ENCODE results near the gene GMPPA.

The GMPPA gene

DNA sequence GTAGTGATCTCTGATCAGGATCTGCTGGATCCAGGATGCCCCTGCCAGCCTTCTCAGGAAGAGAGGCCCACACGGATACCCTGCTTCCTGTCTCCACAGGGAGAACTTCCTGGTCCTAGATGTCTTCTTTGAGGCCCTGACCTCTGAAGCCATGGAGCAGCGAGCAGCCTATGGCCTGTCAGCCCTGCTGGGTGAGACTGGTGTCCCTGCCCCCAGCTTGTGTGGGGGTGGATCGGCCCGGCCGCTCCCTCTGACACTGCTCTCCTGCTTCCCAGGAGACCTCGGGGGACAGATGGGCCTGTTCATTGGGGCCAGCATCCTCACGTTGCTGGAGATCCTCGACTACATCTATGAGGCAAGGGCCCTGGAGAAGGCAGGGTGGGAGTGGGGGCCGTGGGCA, 38.3 kb downstream of the GMPPA start:
- no peak overlapping the region for H3K4me3 ChIP-seq (ENCODE audit: low read depth, low read length)
- DNase-seq (ENCODE audit: low read depth) = no peak
- TF ChIP-seq, protein P1, sequence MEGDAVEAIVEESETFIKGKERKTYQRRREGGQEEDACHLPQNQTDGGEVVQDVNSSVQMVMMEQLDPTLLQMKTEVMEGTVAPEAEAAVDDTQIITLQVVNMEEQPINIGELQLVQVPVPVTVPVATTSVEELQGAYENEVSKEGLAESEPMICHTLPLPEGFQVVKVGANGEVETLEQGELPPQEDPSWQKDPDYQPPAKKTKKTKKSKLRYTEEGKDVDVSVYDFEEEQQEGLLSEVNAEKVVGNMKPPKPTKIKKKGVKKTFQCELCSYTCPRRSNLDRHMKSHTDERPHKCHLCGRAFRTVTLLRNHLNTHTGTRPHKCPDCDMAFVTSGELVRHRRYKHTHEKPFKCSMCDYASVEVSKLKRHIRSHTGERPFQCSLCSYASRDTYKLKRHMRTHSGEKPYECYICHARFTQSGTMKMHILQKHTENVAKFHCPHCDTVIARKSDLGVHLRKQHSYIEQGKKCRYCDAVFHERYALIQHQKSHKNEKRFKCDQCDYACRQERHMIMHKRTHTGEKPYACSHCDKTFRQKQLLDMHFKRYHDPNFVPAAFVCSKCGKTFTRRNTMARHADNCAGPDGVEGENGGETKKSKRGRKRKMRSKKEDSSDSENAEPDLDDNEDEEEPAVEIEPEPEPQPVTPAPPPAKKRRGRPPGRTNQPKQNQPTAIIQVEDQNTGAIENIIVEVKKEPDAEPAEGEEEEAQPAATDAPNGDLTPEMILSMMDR (IDR thresholded peaks at IDR 0.05; ENCODE audit: insufficient read depth, low read depth, low read length, missing control alignments) = no peak

DNA sequence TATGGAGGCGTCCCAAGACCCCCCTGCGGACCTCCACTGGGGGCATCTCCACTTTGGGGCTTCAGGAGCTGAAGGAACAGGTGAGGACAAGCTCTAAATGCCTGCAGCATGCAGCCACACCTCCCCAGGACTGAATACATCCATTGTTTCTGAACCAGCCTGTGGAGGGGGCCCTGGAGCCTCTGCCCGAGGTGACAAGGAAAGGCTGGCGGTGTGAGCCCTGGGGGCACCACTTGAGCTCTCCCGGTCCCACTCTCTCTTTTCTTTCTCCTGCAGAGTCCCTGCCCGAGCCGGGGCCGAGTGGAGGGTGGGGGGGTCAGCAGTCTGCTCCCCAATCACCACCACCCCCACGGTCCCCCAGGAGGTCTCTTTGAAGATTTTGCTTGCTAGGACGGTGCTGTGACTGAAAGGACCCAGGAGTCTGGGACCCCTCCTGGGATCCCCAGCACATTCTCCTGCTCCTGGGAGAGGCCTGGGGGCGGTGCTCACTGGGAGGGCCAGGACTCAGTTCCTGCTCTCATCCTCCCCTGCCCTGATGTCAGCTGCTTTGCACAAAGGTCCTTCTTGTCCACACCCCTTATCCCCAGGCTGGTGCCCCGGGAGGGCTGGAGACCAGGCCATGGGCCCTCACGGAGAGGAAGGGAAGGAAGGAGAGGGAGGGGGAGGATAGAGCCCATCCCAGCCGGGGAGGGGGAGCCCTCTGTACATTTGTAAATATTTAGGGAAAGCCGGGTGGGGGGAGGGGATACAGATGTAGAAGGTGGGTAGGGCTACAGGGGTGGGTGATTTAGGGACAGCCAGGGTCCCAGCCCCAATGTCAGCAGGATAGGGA, 39.2 kb downstream of the GMPPA start:
- TF ChIP-seq, protein P1 (IDR thresholded peaks at IDR 0.05; ENCODE audit: insufficient read depth, low read depth, low read length, missing control alignments) = no peak
- DNase-seq (ENCODE audit: low read depth) = no peak
- no peak overlapping the region for H3K4me3 ChIP-seq (ENCODE audit: low read depth, low read length)

DNA sequence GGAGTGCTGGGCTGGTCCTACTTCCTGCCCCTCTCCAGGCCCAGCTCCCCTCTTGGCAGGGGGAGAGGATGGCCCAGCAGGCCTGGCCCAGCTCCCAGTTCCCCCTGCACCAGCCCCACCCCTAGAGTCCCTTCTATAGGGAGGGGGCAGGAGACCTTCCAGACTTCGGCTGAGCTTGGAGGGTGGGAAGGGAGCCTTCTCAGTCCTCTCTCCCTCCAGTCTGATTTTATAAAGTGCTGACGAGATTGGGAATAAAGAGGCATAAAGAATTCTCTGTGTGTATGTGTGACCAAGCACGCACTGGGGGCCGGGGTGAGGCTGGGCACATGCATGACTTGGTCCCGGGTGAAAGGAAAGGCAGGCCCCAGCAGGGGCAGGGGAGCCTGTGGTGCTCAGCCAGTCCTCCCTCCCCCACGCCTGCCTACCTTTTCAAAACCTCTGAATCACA, 39.8 kb downstream of the GMPPA start:
- H3K4me3 ChIP-seq (ENCODE audit: low read depth, low read length) = no peak overlapping the region
- no peak for DNase-seq (ENCODE audit: low read depth)
- TF ChIP-seq, protein P1 (IDR thresholded peaks at IDR 0.05; ENCODE audit: insufficient read depth, low read depth, low read length, missing control alignments) = no peak

DNA sequence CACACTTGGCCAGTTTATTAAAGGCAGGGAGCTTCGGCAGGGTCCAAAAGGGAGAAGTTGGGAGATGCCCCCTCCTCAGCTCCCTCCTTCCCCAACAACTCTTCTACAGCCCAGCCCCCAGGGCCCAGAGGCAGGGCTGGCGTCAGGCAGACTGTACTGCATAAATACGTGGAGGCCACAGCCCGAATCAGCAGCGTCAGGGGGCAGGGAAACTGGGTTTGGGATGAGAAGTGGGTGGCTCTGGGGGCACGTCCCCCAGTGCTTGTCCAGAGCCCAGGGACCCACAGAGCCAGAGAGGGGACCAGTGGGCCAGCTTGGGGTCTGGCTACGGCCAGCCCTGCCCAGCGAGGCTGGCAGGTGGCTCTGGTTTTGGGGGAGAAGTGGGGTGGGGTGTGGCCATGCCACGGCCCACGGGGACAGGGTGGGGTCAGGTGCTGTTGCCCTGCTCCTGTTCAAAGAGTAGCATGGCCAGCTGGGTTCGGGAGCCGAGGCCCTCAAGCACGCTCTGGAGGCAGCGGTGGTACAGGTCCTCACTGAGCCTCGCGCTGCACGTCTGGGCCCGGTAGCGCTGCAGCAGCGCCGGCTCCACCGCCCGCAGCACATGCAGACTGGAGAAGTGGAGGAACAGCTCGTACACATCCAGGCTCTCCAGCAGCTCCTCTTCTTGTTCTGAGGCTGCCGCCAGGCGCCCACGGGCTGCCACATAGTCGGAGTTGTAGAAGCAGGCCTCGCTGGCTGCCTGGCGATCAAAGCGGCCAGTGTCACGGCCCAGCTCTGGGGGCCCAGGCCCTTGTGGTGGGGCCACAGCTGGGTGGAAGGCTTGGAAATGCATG, 40.5 kb downstream of the GMPPA start:
- TF ChIP-seq, protein P1 (IDR thresholded peaks at IDR 0.05; ENCODE audit: insufficient read depth, low read depth, low read length, missing control alignments) = no peak
- H3K4me3 ChIP-seq (ENCODE audit: low read depth, low read length) = no peak overlapping the region
- no peak for DNase-seq (ENCODE audit: low read depth)

DNA sequence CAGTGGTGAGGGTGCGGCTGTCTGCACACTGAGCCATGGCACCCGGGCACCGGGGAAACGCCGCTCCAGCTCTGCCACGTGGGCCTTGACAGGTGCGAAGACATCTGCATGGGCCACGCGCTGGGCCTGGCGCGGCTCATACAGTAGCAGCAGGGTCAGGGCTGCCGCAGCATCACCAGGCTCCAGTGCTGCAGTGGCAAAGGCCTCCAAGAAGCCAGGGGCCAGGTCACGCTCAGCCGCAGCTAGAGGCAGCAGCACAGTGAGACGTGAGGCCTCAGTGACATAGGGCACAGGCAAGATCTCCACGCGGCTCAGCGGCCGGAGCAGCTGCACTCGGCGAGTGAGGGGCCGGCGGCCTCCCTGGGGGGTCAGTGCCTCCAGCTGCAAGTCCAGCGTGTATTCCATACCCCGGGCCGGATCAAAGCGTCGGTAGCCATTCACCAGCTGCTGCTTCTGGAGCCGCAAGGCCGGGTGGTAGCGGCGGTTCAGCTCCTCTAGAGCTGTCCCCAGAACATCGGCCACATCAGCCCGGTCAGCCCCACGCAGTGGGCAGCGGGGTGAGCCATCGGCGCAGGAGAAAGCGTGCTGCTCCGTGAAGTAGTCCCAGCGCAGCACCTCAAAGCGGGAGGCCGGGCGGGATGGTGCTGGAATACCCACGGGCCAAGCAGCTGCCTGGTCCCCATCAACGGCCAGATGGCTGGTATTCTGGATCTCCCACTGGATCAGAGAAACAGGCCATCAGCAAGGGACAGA, 41.4 kb downstream of the GMPPA start:
- TF ChIP-seq, protein P1 (IDR thresholded peaks at IDR 0.05; ENCODE audit: insufficient read depth, low read depth, low read length, missing control alignments) = no peak
- no peak overlapping the region for H3K4me3 ChIP-seq (ENCODE audit: low read depth, low read length)
- DNase-seq (ENCODE audit: low read depth) = no peak

DNA sequence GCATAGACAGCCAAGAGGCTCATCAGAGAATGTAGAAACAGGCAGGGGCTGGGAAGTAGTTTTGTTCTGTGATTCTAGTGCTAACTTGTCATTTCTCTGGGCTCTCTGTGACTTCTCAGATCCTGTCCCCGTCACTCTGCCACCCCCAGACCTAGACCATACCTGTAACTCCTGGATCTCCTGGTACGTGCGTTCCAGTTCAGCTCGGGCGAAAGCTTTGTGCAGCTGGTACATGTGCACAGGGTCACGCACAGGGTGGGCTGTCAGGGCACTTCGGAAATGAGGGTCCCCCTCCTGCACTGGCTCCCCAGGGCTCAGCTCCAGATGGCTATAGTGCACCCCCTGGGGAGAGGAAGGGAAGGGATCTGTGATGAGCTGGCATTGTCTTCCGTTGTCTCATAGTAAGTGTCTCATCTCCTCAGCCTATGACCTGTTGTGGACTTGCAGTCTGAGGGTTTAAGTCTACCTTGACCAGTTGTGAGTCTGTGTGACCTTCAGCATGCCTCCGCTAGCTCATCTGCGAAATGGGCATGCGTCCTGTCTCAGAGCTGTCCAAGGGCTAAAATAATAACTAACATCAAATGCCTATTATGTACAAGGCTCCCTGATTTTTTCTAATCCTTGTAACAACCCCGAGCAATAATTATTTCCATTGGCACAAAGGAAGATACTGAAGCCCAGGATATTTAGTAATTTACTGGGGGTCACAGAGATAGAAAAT, 42.3 kb downstream of the GMPPA start:
- no peak overlapping the region for H3K4me3 ChIP-seq (ENCODE audit: low read depth, low read length)
- no peak for DNase-seq (ENCODE audit: low read depth)
- TF ChIP-seq, protein P1 (IDR thresholded peaks at IDR 0.05; ENCODE audit: insufficient read depth, low read depth, low read length, missing control alignments) = no peak
